ENCODE data around the gene RHBDD2.
"Not testable (repeated sequence)": the region's sequence is repeated elsewhere in the genome, so short reads cannot be mapped to it uniquely, and the experiment has no call there.

The RHBDD2 gene

DNA sequence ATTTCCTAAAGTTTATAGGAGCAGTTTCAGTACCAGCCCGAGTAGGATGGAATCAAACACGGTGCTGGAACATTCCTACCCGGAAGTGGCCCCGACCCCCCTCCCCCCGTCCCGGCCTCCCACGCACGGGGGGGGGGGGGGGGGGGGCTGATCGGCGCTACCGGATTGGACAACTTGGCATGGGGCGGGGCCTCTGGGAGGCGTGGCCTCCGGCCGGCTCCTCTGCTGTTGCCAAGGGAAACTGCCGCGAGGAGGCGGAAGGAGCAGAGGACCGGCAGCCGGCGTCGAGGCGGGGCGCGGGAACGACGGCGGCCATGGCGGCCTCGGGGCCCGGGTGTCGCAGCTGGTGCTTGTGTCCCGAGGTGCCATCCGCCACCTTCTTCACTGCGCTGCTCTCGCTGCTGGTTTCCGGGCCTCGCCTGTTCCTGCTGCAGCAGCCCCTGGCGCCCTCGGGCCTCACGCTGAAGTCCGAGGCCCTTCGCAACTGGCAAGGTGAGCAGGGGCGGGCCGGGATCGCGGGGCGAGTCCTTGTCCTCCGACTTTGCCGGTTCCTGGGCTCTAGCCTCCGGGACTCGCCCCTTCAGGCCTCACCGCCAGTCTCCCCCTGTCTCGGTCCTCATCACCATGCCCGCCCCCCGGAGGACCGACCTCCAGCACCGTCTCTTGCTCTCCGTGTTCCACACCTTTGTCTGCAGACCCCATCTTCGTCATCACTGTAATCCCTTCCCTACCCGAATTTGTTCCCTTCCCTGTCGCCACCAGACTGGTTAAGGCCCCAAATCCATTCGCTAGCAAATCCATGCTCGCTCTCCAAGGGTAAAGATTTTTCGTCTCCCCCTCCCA lies at the start of gene RHBDD2:
Gene RHBDD2, plus strand, starts transcription at position 266 of the 843 bp plus-strand sequence. Its CDS starts 49 bp downstream, at position 315.
- H3K4me3 Mint-ChIP-seq, result peak within 1 kb of the TSS; percentile 99
- no peaks in the 10 kb centered on the region for H3K9me3 Mint-ChIP-seq (ENCODE audit: low read depth)
- peak within 1 kb of the TSS; percentile 95 for H3K27ac Mint-ChIP-seq
- H3K27me3 Mint-ChIP-seq, result no peaks in the 10 kb centered on the region
- H3K4me1 Mint-ChIP-seq (ENCODE audit: low read depth), result peaks cover 36% of the 10 kb centered on the region
- peaks cover 6% of the 10 kb centered on the region for H3K36me3 Mint-ChIP-seq

DNA sequence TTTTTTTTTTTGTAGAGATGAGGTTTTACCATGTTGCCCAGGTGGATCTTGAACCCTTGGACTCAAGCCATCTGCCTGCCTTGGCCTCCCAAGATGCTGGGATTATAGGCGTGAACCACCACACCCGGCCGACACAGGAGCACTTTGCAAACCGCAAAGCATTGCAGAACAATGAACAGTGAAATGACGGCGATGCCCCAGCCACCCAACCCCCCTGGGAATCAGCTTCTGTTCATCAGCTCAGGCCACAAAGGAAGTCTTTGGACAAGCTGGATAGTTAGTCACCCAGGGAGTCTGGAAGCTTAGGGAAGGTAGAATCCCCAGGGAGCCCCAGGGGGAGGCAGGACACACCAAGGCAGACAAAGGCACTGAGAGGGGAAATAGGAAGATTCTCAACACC lies 49.2 kb upstream of the RHBDD2 start:
- not testable (repeated sequence) for H3K27ac Mint-ChIP-seq; H3K27me3 Mint-ChIP-seq; H3K36me3 Mint-ChIP-seq; H3K4me3 Mint-ChIP-seq; H3K9me3 Mint-ChIP-seq (ENCODE audit: low read depth); H3K4me1 Mint-ChIP-seq (ENCODE audit: low read depth)

DNA sequence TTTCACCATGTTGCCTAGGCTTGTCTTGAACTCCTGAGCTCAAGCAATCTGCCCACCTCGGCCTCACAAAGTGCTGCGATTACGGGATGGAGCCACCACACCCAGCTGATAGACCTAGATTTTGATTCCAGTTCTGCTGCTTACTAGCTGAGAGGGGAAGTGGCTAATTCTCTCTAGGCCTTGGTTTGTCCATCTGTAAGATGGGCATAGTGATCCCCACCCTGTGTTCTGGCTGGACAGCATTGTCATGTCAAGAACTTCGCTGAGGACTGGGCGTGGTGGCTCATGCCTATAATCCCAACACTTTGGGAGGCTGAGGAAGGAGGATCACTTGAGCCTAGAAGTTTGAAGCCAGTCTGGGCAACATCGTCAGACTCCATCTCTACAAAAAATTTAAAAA lies 47.9 kb upstream of the RHBDD2 start:
- no peaks in the 10 kb centered on the region for H3K4me1 Mint-ChIP-seq (ENCODE audit: low read depth)

DNA sequence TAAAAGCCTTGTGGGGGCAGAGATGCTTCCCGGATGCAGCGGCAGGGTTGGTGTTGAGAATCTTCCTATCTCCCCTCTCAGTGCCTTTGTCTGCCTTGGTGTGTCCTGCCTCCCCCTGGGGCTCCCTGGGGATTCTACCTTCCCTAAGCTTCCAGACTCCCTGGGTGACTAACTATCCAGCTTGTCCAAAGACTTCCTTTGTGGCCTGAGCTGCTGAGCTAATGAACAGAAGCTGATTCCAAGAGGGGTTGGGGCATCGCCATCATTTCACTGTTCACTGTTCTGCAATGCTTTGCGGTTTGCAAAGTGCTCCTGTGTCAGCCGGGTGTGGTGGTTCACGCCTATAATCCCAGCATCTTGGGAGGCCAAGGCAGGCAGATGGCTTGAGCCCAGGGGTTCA lies 45.2 kb upstream of the RHBDD2 start:
- H3K36me3 Mint-ChIP-seq; H3K27ac Mint-ChIP-seq; H3K4me1 Mint-ChIP-seq (ENCODE audit: low read depth); H3K4me3 Mint-ChIP-seq; H3K9me3 Mint-ChIP-seq (ENCODE audit: low read depth); H3K27me3 Mint-ChIP-seq: not testable (repeated sequence)

More for the DNA sequence above, 47.9 kb upstream of the RHBDD2 start:
- no peaks in the 10 kb centered on the region for H3K9me3 Mint-ChIP-seq (ENCODE audit: low read depth)
- H3K36me3 Mint-ChIP-seq, result no peaks in the 10 kb centered on the region
- no peak overlapping the region for H3K4me3 Mint-ChIP-seq
- H3K27ac Mint-ChIP-seq, result no peak overlapping the region
- H3K27me3 Mint-ChIP-seq, result no peaks in the 10 kb centered on the region

DNA sequence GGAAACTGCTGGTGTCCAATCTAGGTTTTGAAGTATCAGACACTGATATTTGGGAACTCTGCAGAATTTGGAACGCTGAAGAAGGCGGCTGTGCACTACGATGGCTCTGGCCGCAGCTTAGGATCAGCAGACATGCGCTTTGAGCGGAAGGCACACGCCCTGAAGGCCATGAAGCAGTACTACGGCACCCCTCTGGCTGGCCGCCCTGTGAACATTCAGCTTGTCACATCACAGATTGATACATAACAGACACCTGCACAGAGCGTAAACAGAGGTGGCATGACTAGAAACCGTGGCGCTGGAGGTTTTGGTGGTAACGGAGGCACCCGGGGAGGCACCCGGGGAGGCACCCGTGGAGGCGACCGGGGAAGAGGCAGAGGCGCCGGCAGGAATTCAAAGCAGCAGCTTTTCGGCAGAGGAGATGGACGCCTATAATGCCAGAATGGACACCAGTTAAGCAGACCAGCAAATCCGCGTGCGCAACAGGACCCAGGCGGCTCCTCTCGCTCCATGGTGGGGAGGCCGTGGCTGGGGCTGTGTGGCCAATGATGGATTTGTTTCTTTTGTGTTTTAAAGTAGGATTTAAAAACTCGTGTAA lies 43.0 kb upstream of the RHBDD2 start:
- Mint-ChIP-seq H3K9me3 (ENCODE audit: low read depth) (no peaks in the 10 kb centered on the region), H3K27me3 (no peaks in the 10 kb centered on the region), H3K36me3 (no peaks in the 10 kb centered on the region), H3K27ac (no peak overlapping the region), H3K4me1 (ENCODE audit: low read depth) (no peaks in the 10 kb centered on the region), H3K4me3 (no peak overlapping the region)

DNA sequence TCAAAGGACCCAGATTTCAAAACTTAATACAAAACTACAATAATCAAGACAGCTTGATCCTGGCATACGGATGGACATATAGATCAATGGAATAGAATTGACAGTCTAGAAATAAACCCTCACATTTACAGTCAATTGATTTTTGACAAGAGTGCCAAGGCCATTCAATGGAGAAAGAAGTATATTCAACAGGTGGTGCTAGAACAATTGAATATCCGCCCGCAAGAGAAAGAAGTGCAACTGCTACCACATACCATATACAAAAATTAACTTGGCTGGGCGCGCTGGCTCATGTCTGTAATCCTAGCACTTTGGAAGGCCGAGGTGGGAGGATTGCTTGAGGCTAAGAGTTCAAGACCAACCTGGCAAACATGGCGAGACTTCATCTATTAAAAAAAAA lies 42.0 kb upstream of the RHBDD2 start:
- no peaks in the 10 kb centered on the region for H3K27me3 Mint-ChIP-seq
- no peaks in the 10 kb centered on the region for H3K36me3 Mint-ChIP-seq
- H3K27ac Mint-ChIP-seq, result no peak overlapping the region
- no peaks in the 10 kb centered on the region for H3K9me3 Mint-ChIP-seq (ENCODE audit: low read depth)
- H3K4me3 Mint-ChIP-seq, result no peak overlapping the region
- H3K4me1 Mint-ChIP-seq (ENCODE audit: low read depth), result no peaks in the 10 kb centered on the region

DNA sequence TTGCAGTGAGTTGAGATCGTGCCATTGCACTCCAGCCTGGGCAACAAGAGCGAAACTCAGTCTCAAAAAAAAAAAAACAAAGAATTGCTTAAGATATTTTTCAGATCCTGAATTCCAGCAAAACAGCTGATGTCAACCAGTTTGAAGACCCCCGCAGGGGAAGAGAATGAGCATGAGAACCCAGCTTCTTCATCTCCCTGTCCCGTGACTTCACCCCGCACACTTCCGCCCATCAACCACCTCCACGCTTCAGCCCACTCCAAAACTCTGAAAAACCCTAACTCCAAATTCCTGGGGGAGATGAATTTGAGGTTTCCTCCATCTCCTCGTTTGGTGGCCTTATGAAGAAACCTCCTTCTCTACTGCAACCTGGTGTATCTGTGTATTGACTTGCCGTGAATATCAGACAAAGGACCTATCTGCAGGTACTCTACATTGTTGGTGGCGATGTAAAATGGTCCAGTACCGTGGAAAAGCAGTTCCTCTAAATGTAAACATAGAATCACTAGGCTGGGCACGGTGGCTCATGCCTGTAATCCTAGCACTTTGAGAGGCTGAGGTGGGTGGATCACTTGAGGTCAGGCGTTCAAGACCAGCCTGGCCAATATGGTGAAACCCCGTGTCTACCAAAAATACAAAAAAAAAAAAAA lies 40.4 kb upstream of the RHBDD2 start:
- not testable (repeated sequence) for H3K9me3 Mint-ChIP-seq (ENCODE audit: low read depth); H3K27me3 Mint-ChIP-seq; H3K27ac Mint-ChIP-seq; H3K4me3 Mint-ChIP-seq; H3K36me3 Mint-ChIP-seq
- peaks cover 10% of the 10 kb centered on the region for H3K4me1 Mint-ChIP-seq (ENCODE audit: low read depth)

DNA sequence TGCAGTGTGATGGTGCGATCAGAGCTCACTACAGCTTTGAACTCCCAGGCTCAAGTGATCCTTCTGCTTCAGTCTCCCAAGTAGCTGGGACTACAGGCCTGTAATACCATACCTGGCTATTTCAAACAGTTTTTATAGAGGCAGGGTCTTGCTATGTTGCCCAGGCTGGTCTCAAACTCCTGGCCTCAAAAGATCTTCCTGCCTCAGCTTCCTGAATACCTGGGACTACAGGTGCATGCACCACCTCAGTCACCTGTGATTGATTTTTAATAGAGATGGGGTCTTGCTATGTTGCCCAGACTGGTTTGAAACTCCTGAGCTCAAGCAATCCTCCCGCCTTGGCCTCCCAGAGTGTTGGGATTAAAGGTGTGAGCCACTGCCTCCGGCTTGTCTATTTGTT lies 38.8 kb upstream of the RHBDD2 start:
- Mint-ChIP-seq H3K27me3 (no peaks in the 10 kb centered on the region), H3K27ac (no peak overlapping the region)

DNA sequence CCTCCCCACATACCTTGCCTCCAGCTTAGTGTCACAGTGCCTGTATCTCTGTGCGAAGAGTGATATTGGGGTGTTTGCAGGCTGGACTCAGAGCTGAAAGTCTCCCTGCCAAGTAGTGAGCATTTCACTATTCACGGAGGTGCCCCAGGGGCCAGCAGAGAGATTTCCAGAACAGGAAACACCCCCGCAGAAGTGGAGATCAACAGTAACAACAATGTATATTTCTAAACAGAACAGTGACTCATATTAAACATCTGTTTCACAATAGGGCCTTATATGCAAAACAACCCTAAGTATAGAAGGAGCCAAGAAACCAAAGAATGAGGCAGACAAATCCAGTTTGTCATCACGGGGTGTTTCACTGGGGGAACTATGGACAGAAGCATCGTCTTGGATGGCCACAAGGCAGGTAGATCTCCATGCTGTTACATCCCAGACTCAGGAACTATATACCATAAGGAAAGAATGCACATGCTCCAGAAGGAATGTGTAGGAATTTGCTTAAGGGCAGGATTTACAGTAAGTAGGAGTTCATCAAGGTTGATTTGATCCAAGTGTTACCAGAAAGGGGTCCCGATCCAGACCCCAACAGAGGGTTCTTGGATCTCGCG lies 35.9 kb upstream of the RHBDD2 start:
- Mint-ChIP-seq H3K9me3 (ENCODE audit: low read depth) (no peaks in the 10 kb centered on the region), H3K36me3 (no peaks in the 10 kb centered on the region), H3K27me3 (no peaks in the 10 kb centered on the region), H3K4me3 (peak overlapping the region; percentile 40), H3K27ac (no peak overlapping the region), H3K4me1 (ENCODE audit: low read depth) (peaks cover 10% of the 10 kb centered on the region)

More for the DNA sequence above, 38.8 kb upstream of the RHBDD2 start:
- H3K4me3 Mint-ChIP-seq, result no peak overlapping the region
- H3K36me3 Mint-ChIP-seq, result no peaks in the 10 kb centered on the region
- H3K4me1 Mint-ChIP-seq (ENCODE audit: low read depth), result peaks cover 10% of the 10 kb centered on the region
- no peaks in the 10 kb centered on the region for H3K9me3 Mint-ChIP-seq (ENCODE audit: low read depth)

DNA sequence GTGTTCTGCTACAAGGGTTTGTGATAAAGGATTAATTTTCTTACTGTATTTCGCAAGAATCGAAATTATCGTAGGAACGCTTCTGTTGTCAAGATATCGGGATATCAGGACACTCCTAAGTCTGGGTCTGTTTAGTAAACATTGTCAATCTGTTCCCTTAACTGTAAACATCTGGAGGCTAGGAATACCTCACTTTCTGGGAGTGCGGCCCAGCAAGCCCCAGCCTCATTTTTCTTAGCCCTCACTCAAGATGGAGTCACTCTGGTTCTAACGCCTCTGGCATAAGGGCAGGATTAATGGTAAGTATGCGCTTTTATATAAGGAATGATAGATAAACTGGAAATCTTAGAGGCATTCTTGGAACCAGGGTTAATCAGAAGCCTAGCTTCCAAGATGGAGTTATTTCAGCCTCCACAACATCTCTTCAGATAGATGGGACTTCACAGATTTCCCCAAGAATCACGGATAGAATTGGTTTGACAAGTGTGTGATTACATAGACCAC lies 35.2 kb upstream of the RHBDD2 start:
- no peak overlapping the region for H3K27ac Mint-ChIP-seq
- no peaks in the 10 kb centered on the region for H3K27me3 Mint-ChIP-seq
- no peak overlapping the region for H3K4me3 Mint-ChIP-seq
- H3K36me3 Mint-ChIP-seq, result no peaks in the 10 kb centered on the region
- H3K9me3 Mint-ChIP-seq (ENCODE audit: low read depth), result no peaks in the 10 kb centered on the region
- peaks cover 10% of the 10 kb centered on the region for H3K4me1 Mint-ChIP-seq (ENCODE audit: low read depth)

DNA sequence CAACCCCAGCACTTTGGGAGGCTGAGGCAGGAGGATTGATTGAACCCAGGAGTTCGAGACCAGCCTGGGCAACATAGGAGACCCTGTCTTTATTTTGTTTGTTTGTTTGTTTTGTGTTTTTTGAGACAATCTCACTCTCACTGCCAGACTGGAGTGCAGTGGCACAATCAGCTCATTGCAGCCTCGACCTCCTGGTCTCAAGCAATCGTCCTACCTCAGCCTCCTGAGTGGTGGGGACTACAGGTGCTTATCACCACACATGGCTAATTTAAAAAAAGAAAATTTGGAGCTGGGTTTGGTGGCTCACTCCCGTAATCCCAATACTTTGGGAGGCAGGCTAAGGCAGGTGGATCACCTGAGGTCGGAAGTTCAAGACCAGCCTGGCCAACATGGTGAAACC lies 34.7 kb upstream of the RHBDD2 start:
- H3K27me3 Mint-ChIP-seq, result no peaks in the 10 kb centered on the region
- no peaks in the 10 kb centered on the region for H3K9me3 Mint-ChIP-seq (ENCODE audit: low read depth)
- H3K4me1 Mint-ChIP-seq (ENCODE audit: low read depth), result peaks cover 10% of the 10 kb centered on the region
- H3K4me3 Mint-ChIP-seq, result no peak overlapping the region
- no peak overlapping the region for H3K27ac Mint-ChIP-seq
- H3K36me3 Mint-ChIP-seq, result no peaks in the 10 kb centered on the region

DNA sequence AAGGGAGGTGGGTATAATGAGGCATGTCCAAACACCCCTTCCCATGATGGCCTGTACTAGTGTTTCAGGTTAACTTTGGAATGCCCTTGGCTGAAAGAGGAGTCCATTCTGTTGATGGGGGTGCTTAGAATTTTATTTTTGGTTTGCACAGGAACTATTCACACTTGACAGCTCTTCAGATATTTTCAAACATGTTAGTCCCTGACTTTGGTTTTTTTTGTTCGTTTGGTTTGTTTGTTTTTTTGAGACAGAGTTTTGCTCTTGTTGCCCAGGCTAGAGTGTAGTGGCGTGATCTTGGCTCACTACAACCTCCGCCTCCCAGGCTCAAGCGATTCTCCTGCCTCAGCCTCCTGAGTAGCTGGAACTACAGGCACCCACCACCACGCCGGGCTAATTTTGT lies 33.7 kb upstream of the RHBDD2 start:
- not testable (repeated sequence) for H3K27me3 Mint-ChIP-seq; H3K36me3 Mint-ChIP-seq; H3K27ac Mint-ChIP-seq; H3K4me3 Mint-ChIP-seq; H3K9me3 Mint-ChIP-seq (ENCODE audit: low read depth)
- peaks cover 10% of the 10 kb centered on the region for H3K4me1 Mint-ChIP-seq (ENCODE audit: low read depth)

DNA sequence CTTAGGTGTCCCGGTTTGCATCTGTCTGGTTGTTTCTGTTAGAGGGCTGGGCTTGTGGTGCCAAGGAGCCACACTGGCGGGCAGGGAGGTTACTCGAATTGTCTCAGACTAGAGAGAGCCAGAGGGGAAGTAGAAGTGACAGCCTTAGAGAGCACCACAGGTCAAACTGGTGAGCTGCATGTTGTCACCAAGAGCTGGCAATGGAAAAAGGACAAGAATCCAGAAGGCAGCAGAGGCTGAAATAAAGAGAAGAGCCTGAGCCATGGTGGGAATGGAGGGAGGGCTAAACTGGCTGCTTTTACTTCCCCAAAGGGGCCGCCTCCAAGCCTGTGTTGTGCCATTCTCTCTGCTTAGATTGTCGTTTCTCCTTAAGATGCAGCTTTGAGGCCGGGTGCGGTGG lies 31.1 kb upstream of the RHBDD2 start:
- Mint-ChIP-seq H3K4me1 (ENCODE audit: low read depth) (peaks cover 6% of the 10 kb centered on the region), H3K36me3 (no peaks in the 10 kb centered on the region), H3K4me3 (no peak overlapping the region), H3K27ac (no peak overlapping the region), H3K27me3 (no peaks in the 10 kb centered on the region), H3K9me3 (ENCODE audit: low read depth) (no peaks in the 10 kb centered on the region)

DNA sequence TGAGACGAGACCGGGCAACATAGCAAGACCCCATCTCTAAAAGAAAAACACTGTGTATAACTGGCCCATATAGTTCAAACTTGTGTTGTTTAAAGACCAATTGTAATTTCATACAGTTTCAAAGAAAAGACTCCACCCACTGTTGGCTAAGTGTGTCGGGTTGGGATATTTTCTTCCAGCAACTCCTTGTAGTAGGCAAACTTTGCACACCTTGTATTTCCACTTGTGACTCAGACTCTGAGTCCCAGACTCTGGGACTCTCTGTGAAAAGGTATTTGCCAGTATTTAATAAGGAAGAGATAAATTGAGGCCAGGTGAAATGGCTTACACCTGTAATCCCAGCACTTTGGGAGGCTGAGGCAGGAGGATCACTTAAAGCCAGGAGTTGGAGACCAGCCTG lies 29.3 kb upstream of the RHBDD2 start:
- Mint-ChIP-seq H3K27me3 (no peaks in the 10 kb centered on the region), H3K36me3 (no peaks in the 10 kb centered on the region), H3K27ac (no peak overlapping the region), H3K4me3 (no peak overlapping the region), H3K4me1 (ENCODE audit: low read depth) (no peaks in the 10 kb centered on the region), H3K9me3 (ENCODE audit: low read depth) (no peaks in the 10 kb centered on the region)

DNA sequence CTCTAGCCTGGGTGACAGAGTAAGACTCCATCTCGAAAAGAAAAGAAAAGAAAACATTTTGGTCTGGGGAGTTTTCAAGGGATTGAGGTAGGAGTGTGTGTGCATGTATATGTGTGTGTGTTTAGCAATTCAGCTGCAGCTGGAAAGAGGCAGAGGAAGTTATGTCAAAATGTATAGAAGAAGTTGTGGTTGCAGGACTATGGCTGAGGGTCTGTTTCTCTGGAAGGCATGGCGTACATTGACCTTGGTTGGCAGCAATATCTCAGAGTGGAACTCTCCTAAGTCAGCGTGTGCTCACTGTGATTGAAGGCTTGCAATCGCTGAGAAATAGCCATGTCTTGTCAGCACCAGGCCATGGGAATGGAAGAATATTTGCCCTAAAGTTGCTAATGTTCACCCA lies 28.6 kb upstream of the RHBDD2 start:
- Mint-ChIP-seq H3K27ac (no peak overlapping the region), H3K36me3 (no peaks in the 10 kb centered on the region), H3K27me3 (no peaks in the 10 kb centered on the region), H3K4me1 (ENCODE audit: low read depth) (no peaks in the 10 kb centered on the region), H3K4me3 (no peak overlapping the region), H3K9me3 (ENCODE audit: low read depth) (no peaks in the 10 kb centered on the region)

Data from activated naive CD8-positive, alpha-beta T cell (primary cell).